Spleen (tissue), 7 donors: ENCODE results near the gene KIFAP3.

ENCODE experiments used
- CTCF ChIP-seq, 11 experiments: fragments of 200-600 bp in 7 of 11; fragments of 450-650 bp in 4 of 11; sonication (generic) in 4 of 11; IDR thresholded peaks in 8 of 11; conservative IDR thresholded peaks in 3 of 11; 1 replicate in 7 of 11; 2 replicates in 4 of 11; pipeline versions ENCODE4 v1.4.0 to v1.8.0; 2016 to 2021; ENCODE audit warnings: antibody characterized with exemption in 11 of 11, inconsistent platforms in 4 of 11, mild to moderate bottlenecking in 1 of 11
- POLR2AphosphoS5 ChIP-seq, 3 donors: sonication (generic); formaldehyde crosslinking; IDR thresholded peaks; one replicate each; pipeline ENCODE4 v1.5.1; 2017; ENCODE audit warnings: antibody characterized with exemption in 3 of 3
- donor health status: DM: no; HTN: no; CAD: no; lungs with moderate emphysema.
- donor health status: DM: no; HTN: no; CAD: no.
- donor health status: DM: no; HTN: no; CAD: no.

DNA sequence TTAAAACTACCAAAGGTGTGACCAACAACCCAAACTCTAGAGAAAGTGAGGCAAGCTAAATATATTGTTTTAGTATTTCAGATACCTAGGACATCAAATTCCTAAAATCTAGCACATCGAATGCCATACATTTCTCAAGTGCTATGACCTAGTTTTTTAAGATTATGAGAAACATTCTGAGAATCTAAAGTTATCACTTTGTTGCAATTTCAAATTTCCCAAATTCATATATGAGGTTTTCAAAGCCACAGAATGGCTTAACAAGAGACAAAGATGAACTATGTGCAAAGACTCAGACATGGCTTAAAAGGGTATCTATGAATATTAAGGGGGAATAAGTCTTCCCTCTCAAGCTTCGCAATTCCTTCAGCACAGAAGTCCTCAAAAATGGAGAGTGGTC lies 187.6 kb downstream of the KIFAP3 start:
- TF ChIP-seq POLR2AphosphoS5 (IDR thresholded peaks at IDR 0.05), result no peak
- no peak for TF ChIP-seq CTCF (IDR thresholded peaks at IDR 0.05 in 8 of 11, conservative IDR thresholded peaks at IDR 0.05 in 3 of 11)
